Neutrophil (primary cell): Measurements from ENCODE around the gene NFATC2IP.
"Not testable (repeated sequence)": the region's sequence is repeated elsewhere in the genome, so short reads cannot be mapped to it uniquely, and the experiment has no call there.

Source experiments
- H3K27ac ChIP-seq: fragments of 200-600 bp; sonication (generic); 2 replicates; pipeline ENCODE4 v1.5.1; 2016; ENCODE audit warnings: mild to moderate bottlenecking, moderate library complexity
- H3K27me3 ChIP-seq: fragments of 200-600 bp; sonication (generic); 2 replicates; pipeline ENCODE4 v1.6.0; 2016; ENCODE audit warnings: mild to moderate bottlenecking
- H3K36me3 ChIP-seq: fragments of 200-600 bp; sonication (generic); 2 replicates; pipeline ENCODE4 v1.5.1; 2017
- H3K4me1 ChIP-seq, 2 experiments: fragments of 200-600 bp in 1 of 2; sonication (generic) in 1 of 2; 1 replicate in 1 of 2; 2 replicates in 1 of 2; pipeline versions ENCODE4 v1.5.1 to v1.6.1; 2013 to 2016; ENCODE audit warnings: low read depth in 1 of 2, low read length in 1 of 2, mild to moderate bottlenecking in 1 of 2, moderate library complexity in 1 of 2; ENCODE audit not compliant: control insufficient read depth in 1 of 2, insufficient read depth in 1 of 2
- H3K4me3 ChIP-seq, 2 experiments: fragments of 200-600 bp in 1 of 2; sonication (generic) in 1 of 2; 1 replicate in 1 of 2; 2 replicates in 1 of 2; pipeline ENCODE4 v1.5.1; 2013 to 2016; ENCODE audit warnings: low read depth in 1 of 2, low read length in 1 of 2, mild to moderate bottlenecking in 1 of 2, moderate library complexity in 1 of 2
- H3K9me3 ChIP-seq: fragments of 200-600 bp; sonication (generic); 2 replicates; pipeline ENCODE4 v1.5.1; 2016
- CTCF ChIP-seq: fragments of 200-600 bp; sonication (generic); IDR thresholded peaks from 2 replicates; pipeline ENCODE4 v1.5.1; 2016; ENCODE audit warnings: antibody characterized with exemption

NFATC2IP gene

GRCh38 chr16:28938721-28939120 lies 12.0 kb upstream of the NFATC2IP start:
- Histone ChIP-seq H3K4me3 (no peak overlapping the region), H3K4me1 (peaks cover 11 to 12% of the 10 kb centered on the region in 2 experiments), H3K9me3 (no peaks in the 10 kb centered on the region), H3K27me3 (no peaks in the 10 kb centered on the region), H3K36me3 (no peaks in the 10 kb centered on the region), H3K27ac (no peak overlapping the region)
- no peak for TF ChIP-seq CTCF

GRCh38 chr16:28939825-28940224 lies 10.9 kb upstream of the NFATC2IP start:
- not testable (repeated sequence) for H3K27me3 ChIP-seq, H3K9me3 ChIP-seq, H3K36me3 ChIP-seq, H3K4me3 ChIP-seq, H3K27ac ChIP-seq
- H3K4me1 ChIP-seq = peaks cover 11 to 12% of the 10 kb centered on the region in 2 experiments

- Histone ChIP-seq H3K36me3 (no peaks in the 10 kb centered on the region), H3K9me3 (no peaks in the 10 kb centered on the region), H3K27ac (no peak overlapping the region), H3K4me3 (no peak overlapping the region), H3K4me1 (peaks cover 8% of the 10 kb centered on the region in 2 experiments), H3K27me3 (peaks cover 9% of the 10 kb centered on the region)
- TF ChIP-seq CTCF = no peak
These were observed 7.5 kb upstream of the NFATC2IP start for GRCh38 chr16:28943281-28943680.

- no peaks in the 10 kb centered on the region for H3K36me3 ChIP-seq
- H3K9me3 ChIP-seq = no peaks in the 10 kb centered on the region
- TF ChIP-seq CTCF = no peak
These were observed 4.1 kb upstream of the NFATC2IP start for GRCh38 chr16:28946681-28947080.

GRCh38 chr16:28951410-28951943 lies 740 bp downstream of the NFATC2IP start:
- Histone ChIP-seq H3K4me1 (peaks cover 16% of the 10 kb centered on the region in 2 experiments), H3K36me3 (peaks cover 27% of the 10 kb centered on the region), H3K27ac (peak overlapping the region; percentile 80), H3K27me3 (peaks cover 9% of the 10 kb centered on the region), H3K9me3 (no peaks in the 10 kb centered on the region), H3K4me3 (peak overlapping the region; percentile 79 to 95)
- TF ChIP-seq CTCF = no peak

More at GRCh38 chr16:28946681-28947080, 4.1 kb upstream of the NFATC2IP start:
- H3K4me3 ChIP-seq = no peak overlapping the region
- H3K27me3 ChIP-seq = peaks cover 9% of the 10 kb centered on the region
- H3K27ac ChIP-seq = no peak overlapping the region
- H3K4me1 ChIP-seq = peaks cover 17 to 19% of the 10 kb centered on the region in 2 experiments

- Histone ChIP-seq H3K27me3 (no peaks in the 10 kb centered on the region), H3K9me3 (no peaks in the 10 kb centered on the region), H3K36me3 (peaks cover 82% of the 10 kb centered on the region), H3K4me1 (no peaks in the 10 kb centered on the region), H3K4me3 (no peak overlapping the region), H3K27ac (no peak overlapping the region)
- no peak for TF ChIP-seq CTCF
These were observed 7.5 kb downstream of the NFATC2IP start for GRCh38 chr16:28958216-28958615.
